OCI-LY7 (cell line): ENCODE measurements around the gene FBXL20.

ENCODE experiments used
- CTCF ChIP-seq: fragments of 200-600 bp; sonication (generic); conservative IDR thresholded peaks from 2 replicates; pipeline ENCODE4 v1.5.1; 2014; ENCODE audit warnings: mild to moderate bottlenecking, antibody characterized with exemption, low read length, moderate library complexity, mixed read lengths
- EZH2phosphoT487 ChIP-seq: fragments of 200-600 bp; sonication (generic); IDR thresholded peaks from 2 replicates; pipeline ENCODE4 v1.6.1; 2018; ENCODE audit warnings: low read depth, borderline replicate concordance, mild to moderate bottlenecking, mixed run types, antibody characterized with exemption, low read length, moderate library complexity, mixed read lengths

GRCh38 chr17:39405436-39405835, 4.0 kb upstream of the FBXL20 start:
- TF ChIP-seq CTCF (no peak), EZH2phosphoT487 (no peak)
